Measurements from ENCODE around the gene APH1B. TPM values are rescaled to one million over a fixed set of nuclear protein-coding genes. Genes with fewer than 3 reads are reported as not detected.
A peak's percentile ranks its signal among the peaks of the same experiment; 100 is the strongest.
"Not testable (repeated sequence)": the region's sequence is repeated elsewhere in the genome, so short reads cannot be mapped to it uniquely, and the experiment has no call there.

The APH1B gene
- total RNA-seq, 1 donor, result 17.7 TPM

- Histone ChIP-seq H3K27ac (ENCODE audit: low read depth, low read length) (peak overlapping the region; percentile 42), H4K20me1 (ENCODE audit: insufficient read depth, low read length) (no peaks in the 10 kb centered on the region)
Observed at GRCh38 chr15:63236272-63236671, 41.1 kb upstream of the APH1B start.

GRCh38 chr15:63237086-63237485 lies 40.3 kb upstream of the APH1B start:
- H2AFZ ChIP-seq (ENCODE audit: low read length); DNase-seq (ENCODE audit: insufficient read length, low spot score, missing footprints); H3K36me3 ChIP-seq (ENCODE audit: insufficient read depth, low read length); H3K4me3 ChIP-seq (ENCODE audit: insufficient read depth, low read length); H4K20me1 ChIP-seq (ENCODE audit: insufficient read depth, low read length); H3K27me3 ChIP-seq (ENCODE audit: insufficient read depth, low read length); H3K9me3 ChIP-seq (ENCODE audit: low read depth, low read length): not testable (repeated sequence)
- H3K79me2 ChIP-seq (ENCODE audit: insufficient read depth, low read length), result peaks cover 55% of the 10 kb centered on the region
- peaks cover 62% of the 10 kb centered on the region for H3K4me1 ChIP-seq (ENCODE audit: insufficient read depth, low read length)
- peak overlapping the region; percentile 36 for H3K27ac ChIP-seq (ENCODE audit: low read depth, low read length)
- peak overlapping the region; percentile 21 for H3K4me2 ChIP-seq (ENCODE audit: insufficient read depth, low read length)

More at GRCh38 chr15:63236272-63236671, 41.1 kb upstream of the APH1B start:
- Histone ChIP-seq H3K4me1 (ENCODE audit: insufficient read depth, low read length) (peaks cover 69% of the 10 kb centered on the region), H2AFZ (ENCODE audit: low read length) (no peak overlapping the region), H3K27me3 (ENCODE audit: insufficient read depth, low read length) (no peaks in the 10 kb centered on the region), H3K36me3 (ENCODE audit: insufficient read depth, low read length) (no peaks in the 10 kb centered on the region), H3K4me2 (ENCODE audit: insufficient read depth, low read length) (peak overlapping the region; percentile 2), H3K9me3 (ENCODE audit: low read depth, low read length) (no peaks in the 10 kb centered on the region), H3K4me3 (ENCODE audit: insufficient read depth, low read length) (no peak overlapping the region), H3K79me2 (ENCODE audit: insufficient read depth, low read length) (peaks cover 55% of the 10 kb centered on the region)
- no peak for TF ChIP-seq CTCF (IDR thresholded peaks at IDR 0.05; ENCODE audit: extremely low read depth, low read depth, low read length)
- no peak for DNase-seq (ENCODE audit: insufficient read length, low spot score, missing footprints)

GRCh38 chr15:63238171-63238570 lies 39.2 kb upstream of the APH1B start:
- Histone ChIP-seq H4K20me1 (ENCODE audit: insufficient read depth, low read length) (no peaks in the 10 kb centered on the region), H3K79me2 (ENCODE audit: insufficient read depth, low read length) (peaks cover 56% of the 10 kb centered on the region), H3K27ac (ENCODE audit: low read depth, low read length) (peak overlapping the region; percentile 80), H3K36me3 (ENCODE audit: insufficient read depth, low read length) (no peaks in the 10 kb centered on the region), H2AFZ (ENCODE audit: low read length) (no peak overlapping the region), H3K4me2 (ENCODE audit: insufficient read depth, low read length) (peak overlapping the region; percentile 21), H3K4me1 (ENCODE audit: insufficient read depth, low read length) (peaks cover 56% of the 10 kb centered on the region), H3K4me3 (ENCODE audit: insufficient read depth, low read length) (no peak overlapping the region), H3K9me3 (ENCODE audit: low read depth, low read length) (no peaks in the 10 kb centered on the region), H3K27me3 (ENCODE audit: insufficient read depth, low read length) (no peaks in the 10 kb centered on the region)
- no peak for DNase-seq (ENCODE audit: insufficient read length, low spot score, missing footprints)
- no peak for TF ChIP-seq CTCF (IDR thresholded peaks at IDR 0.05; ENCODE audit: extremely low read depth, low read depth, low read length)

- DNase-seq (ENCODE audit: insufficient read length, low spot score, missing footprints), result peak; percentile 88
Observed at GRCh38 chr15:63238796-63239195, 38.6 kb upstream of the APH1B start.

More at GRCh38 chr15:63238796-63239195, 38.6 kb upstream of the APH1B start:
- Histone ChIP-seq H3K27me3 (ENCODE audit: insufficient read depth, low read length) (no peaks in the 10 kb centered on the region), H2AFZ (ENCODE audit: low read length) (no peak overlapping the region), H3K36me3 (ENCODE audit: insufficient read depth, low read length) (peaks cover 3% of the 10 kb centered on the region), H3K27ac (ENCODE audit: low read depth, low read length) (peak overlapping the region; percentile 80), H3K4me3 (ENCODE audit: insufficient read depth, low read length) (no peak overlapping the region), H4K20me1 (ENCODE audit: insufficient read depth, low read length) (no peaks in the 10 kb centered on the region), H3K4me2 (ENCODE audit: insufficient read depth, low read length) (peak overlapping the region; percentile 32), H3K9me3 (ENCODE audit: low read depth, low read length) (no peaks in the 10 kb centered on the region), H3K4me1 (ENCODE audit: insufficient read depth, low read length) (peaks cover 56% of the 10 kb centered on the region), H3K79me2 (ENCODE audit: insufficient read depth, low read length) (peaks cover 61% of the 10 kb centered on the region)
- TF ChIP-seq CTCF (IDR thresholded peaks at IDR 0.05; ENCODE audit: extremely low read depth, low read depth, low read length), result no peak
